IPS-11a (cell line): ENCODE data around the gene VRTN.
A peak's percentile ranks its signal among the peaks of the same experiment; 100 is the strongest.
"Not testable (repeated sequence)": the region's sequence is repeated elsewhere in the genome, so short reads cannot be mapped to it uniquely, and the experiment has no call there.

Experiments used
- H3K4me3 ChIP-seq: one replicate; pipeline ENCODE4 v1.5.1; 2013; ENCODE audit warnings: low read depth, low read length, control low read depth

VRTN gene

DNA sequence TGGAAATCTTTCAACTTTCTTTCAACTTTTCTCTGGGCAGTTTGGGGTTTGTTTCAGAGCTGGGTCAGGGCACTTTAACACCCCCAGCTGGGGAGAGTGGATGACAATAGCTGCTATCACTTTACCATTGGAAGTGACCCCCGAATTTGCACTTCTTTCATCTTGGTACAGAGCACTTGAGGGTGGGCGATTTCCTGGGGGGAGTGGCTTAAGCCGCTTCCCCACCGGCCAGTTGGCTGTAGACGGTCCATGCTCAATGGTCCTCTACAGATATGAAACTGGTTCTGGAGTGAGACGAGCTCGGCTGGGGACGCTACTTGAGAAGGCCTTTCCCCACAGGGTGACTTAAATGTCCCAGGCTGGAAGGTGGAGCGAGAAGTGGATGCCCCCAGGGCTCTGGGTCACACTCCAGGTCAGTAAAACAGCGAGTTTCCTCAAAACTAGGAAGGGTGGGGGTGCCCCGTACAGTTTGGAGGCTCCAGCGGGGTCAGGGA is at the start of gene VRTN:
Gene VRTN, plus strand, starts transcription at position 231 of the 494 bp plus-strand sequence. CDS start 8,313 bp downstream, outside the sequence.
- peak within 1 kb of the TSS; percentile 97 for H3K4me3 ChIP-seq

GRCh38 chr14:74299061-74299545 is 49.2 kb upstream of the VRTN start:
- H3K4me3 ChIP-seq, result no peak overlapping the region

- H3K4me3 ChIP-seq, result peak overlapping the region; percentile 82
Measured at GRCh38 chr14:74301594-74302151, 46.6 kb upstream of the VRTN start.

- H3K4me3 ChIP-seq, result peak overlapping the region; percentile 82
Measured at GRCh38 chr14:74302152-74302628, 46.1 kb upstream of the VRTN start.

DNA sequence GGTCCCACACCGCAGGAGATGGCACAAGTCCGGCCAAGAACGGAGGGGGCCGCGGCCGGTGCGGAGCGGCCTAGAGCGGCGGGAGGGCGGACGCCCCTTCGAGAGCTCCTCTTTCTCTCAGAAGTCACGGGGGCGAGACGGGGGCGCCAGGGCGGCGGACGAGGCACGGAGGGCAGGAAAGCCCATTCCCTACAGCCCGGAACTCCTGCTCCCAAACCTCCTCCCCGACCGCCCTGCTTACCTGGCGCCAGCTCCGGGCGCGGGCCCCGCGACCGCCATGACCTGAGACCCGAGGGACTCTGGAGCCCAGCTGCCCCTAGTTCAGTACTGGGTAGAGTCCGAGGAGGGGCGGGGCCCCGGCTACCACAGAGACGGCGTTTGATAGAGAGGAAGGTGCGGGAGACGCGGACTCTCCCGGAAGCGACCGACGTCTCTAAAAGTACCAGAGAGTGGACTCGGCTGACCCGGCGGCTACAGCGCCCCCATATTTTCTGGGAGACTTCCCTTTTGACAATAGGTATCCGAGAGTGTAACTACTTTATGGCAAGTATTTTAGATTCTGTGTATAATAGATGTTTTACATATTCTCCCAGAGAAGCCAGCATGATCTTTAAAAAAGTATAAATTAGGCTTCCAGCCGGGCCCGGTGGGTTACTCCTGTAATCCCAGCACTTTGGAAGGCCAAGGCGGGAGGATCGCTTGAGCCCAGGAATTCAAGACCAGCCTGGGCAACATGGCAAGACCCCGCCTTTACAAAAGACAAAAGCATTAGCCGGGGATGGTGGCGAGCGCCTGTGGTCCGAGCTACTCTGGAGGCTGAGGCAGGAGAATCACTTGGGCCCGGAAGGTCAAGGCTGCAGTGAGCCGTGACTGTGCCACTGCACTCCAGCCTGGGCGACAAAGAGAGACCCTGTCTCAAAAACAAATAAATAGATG is 45.4 kb upstream of the VRTN start, which contains the start of gene ABCD4:
Gene ABCD4, minus strand, starts transcription at position 301 of the 936 bp plus-strand sequence. Its CDS starts 22 bp downstream, at position 279.
- peak within 1 kb of the TSS; percentile 82 for H3K4me3 ChIP-seq

DNA sequence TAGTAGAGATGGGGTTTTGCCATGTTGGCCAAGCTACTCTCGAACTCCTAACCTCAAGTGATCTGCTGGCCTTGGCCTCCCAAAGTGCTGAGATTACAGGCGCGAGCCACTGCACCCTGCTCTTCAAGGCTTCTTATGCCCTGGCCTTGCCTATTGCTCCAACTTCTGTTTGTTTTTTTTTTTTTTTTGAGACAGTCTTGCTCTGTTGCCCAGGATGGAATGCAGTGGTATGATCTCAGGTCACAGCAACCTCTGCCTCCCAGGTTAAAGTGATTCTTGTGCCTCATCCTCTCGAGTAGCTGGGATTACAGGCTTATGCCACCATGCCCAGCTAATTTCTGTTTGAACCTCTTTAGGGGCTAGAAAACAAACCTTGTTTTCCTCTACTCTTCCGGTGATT is 39.6 kb upstream of the VRTN start:
- no peak overlapping the region for H3K4me3 ChIP-seq

- H3K4me3 ChIP-seq, result no peak overlapping the region
Measured at GRCh38 chr14:74309125-74310022, 38.9 kb upstream of the VRTN start.

- no peak overlapping the region for H3K4me3 ChIP-seq
Measured at GRCh38 chr14:74312161-74312560, 36.1 kb upstream of the VRTN start.

- no peak overlapping the region for H3K4me3 ChIP-seq
Measured at GRCh38 chr14:74313601-74314000, 34.7 kb upstream of the VRTN start.

GRCh38 chr14:74314576-74314975 is 33.7 kb upstream of the VRTN start:
- no peak overlapping the region for H3K4me3 ChIP-seq

DNA sequence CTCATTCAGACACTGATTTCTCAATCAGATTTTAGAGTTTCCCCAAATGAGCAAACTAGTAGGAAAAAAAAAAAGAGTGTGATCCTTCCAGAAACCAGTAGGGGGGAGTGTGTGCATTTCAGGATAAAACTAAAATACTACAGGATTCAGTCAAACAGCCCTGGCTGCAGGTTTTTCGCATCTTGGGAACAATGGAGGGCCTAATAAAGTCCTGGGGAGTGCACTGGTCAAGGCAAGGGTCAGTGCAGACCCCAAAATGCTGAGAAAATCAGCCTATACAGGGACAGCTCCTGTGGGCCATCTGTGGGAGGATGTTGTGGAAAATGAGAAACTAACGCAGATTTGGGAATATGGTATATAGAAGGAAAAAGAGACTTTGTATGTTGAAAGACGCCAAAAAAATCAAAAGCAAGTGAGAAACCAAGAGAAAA is 23.3 kb upstream of the VRTN start:
- no peak overlapping the region for H3K4me3 ChIP-seq

- no peak overlapping the region for H3K4me3 ChIP-seq
Measured at GRCh38 chr14:74325446-74325845, 22.8 kb upstream of the VRTN start.

DNA sequence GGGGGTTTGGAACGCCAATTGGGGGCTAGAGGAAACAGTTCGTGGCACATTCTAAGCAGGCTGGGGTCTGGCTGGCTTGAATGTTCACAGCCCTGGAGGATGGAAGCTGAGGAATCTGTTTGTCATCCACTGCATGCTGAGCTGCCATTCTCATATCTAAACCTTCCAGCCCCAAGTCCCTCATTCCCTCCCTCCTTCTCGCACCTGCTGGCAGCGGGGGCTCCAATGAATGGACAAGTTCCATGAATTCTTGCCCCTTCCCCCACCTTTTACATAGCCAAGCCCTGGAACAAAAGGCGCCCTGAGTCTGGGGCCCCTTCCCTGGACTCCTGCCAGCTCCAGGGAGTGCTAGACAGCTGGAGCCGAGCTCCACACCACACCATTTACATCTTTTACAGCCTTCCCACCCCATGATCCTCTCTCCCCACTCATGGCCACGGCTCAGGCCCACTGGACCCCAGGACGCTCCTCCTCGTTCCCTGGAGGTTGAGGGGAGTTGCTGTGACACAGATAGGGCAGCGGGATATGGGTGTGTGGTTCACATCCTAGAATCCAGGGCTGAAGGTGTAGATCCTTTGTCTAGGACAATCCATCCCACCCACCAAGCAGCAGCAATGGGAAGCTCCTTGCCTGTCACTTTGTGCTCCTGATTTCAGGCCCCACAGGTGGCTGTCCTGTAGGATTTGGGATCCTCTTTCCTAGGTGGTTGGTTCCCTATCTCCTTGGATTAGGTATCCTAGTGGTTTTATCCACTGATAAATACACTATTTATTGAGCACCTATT is 21.7 kb upstream of the VRTN start:
- no peak overlapping the region for H3K4me3 ChIP-seq

DNA sequence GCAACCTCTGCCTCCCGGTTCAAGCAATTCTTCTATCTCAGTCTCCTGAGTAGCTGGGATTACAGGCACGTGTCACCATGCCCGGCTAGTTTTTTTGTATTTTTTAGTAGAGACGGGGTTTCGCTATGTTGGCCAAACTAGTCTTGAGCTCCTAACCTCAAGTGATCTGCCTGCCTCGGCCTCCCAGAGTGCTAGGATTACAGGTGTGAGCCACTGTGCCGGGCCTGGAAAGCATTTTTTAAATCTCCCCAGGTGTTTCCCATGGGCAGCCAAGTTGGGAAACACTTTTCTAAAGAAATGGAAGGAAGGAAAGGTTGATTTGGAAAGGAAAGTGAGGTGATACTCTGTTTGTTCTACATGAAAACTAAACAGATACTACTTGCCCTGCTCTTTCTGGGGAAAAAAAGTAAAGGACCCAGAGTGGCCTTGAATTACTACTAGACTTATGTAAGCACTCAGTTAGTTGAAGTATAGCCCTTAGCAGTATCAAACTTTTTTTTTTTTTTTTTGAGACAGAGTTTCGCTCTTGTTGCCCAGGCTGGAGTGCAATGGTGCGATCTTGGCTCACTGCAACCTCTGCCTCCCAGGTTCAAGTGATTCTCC is 18.2 kb upstream of the VRTN start:
- H3K4me3 ChIP-seq, result not testable (repeated sequence)

DNA sequence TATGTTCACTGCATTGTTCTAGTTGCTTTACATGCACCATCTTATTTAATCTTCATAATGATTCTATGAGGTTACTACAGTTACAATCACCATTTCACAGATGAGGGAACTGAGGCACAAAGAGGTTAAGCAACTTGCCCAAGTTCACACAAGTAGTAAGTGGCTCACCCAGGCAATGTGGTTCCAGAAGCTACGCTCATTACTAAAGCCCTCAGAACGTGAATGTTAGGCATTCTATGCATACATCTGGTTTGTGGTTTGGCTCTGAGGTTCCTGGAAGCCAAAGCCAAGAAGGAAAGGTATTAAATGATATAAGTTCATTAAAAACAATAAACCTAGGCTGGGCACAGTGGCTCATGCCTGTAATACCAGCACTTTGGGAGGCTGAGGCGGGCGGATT is 14.4 kb upstream of the VRTN start:
- no peak overlapping the region for H3K4me3 ChIP-seq

GRCh38 chr14:74346341-74346740 is 1.9 kb upstream of the VRTN start:
- H3K4me3 ChIP-seq, result no peak overlapping the region

DNA sequence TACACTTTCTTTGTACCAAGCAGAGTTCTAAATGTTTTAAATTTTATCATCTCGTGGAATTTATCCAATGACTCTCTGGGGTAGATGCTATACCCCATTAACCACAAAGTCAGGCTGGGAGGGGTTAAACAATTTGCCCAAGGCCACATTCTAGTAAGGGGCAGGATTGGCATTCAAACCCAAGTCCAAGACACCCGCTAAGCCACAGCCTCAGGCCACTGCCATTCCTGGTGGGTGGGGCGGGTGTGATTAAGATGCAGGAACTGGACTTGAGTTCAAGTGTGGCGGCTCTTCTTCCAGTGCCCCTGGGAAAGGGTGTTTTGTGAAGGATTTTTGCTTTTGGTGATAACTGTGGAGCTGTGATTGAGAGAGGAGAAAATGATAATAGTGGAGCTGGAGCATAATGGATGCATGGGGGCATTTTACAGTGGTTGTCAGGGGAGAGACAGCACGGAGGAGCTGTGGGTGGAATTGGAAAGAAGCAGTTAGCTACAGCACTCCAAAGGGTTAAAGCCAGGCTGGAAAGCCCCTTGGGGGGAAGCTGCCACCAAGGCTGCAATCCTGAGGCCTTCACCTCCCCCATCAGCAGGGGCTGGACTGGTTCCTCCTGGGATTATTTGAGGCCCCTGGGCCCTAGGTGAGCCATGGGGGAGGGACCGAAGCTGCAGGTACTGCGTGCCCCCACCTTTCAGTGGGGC is 1.0 kb upstream of the VRTN start:
- H3K4me3 ChIP-seq, result peak overlapping the region; percentile 97

- peak overlapping the region; percentile 97 for H3K4me3 ChIP-seq
Measured at GRCh38 chr14:74347795-74348100, 523 bp upstream of the VRTN start.
